Ishikawa (cell line): Measurements from ENCODE around the gene DAB2.

ENCODE experiments used
- CEBPB ChIP-seq: IDR thresholded peaks from 2 replicates; pipeline ENCODE4 v1.6.1; 2012
- CREB1 ChIP-seq: IDR thresholded peaks from 2 replicates; pipeline ENCODE4 v1.6.1; 2012; ENCODE audit warnings: low read depth
- EGR1 ChIP-seq: IDR thresholded peaks from 2 replicates; pipeline ENCODE4 v1.6.1; 2012
- EP300 ChIP-seq: IDR thresholded peaks from 2 replicates; pipeline ENCODE4 v1.6.1; 2012; ENCODE audit warnings: borderline replicate concordance
- RAD21 ChIP-seq: IDR thresholded peaks from 2 replicates; pipeline ENCODE4 v1.6.1; 2012; ENCODE audit warnings: low read depth
- TAF1 ChIP-seq: IDR thresholded peaks from 2 replicates; pipeline ENCODE4 v1.6.1; 2012; ENCODE audit warnings: low read depth, mild to moderate bottlenecking
- TCF12 ChIP-seq: IDR thresholded peaks from 2 replicates; pipeline ENCODE4 v1.6.1; 2012; ENCODE audit warnings: low read depth
- YY1 ChIP-seq: IDR thresholded peaks from 2 replicates; pipeline ENCODE4 v1.6.1; 2012; ENCODE audit warnings: low read depth
- ZBTB7A ChIP-seq: IDR thresholded peaks from 2 replicates; pipeline ENCODE4 v1.6.1; 2012; ENCODE audit warnings: low read depth
- TF ChIP-seq, protein P1 (sequence below): IDR thresholded peaks from 2 replicates; pipeline ENCODE4 v1.6.1; 2012; ENCODE audit warnings: low read depth, mild to moderate bottlenecking

DNA sequence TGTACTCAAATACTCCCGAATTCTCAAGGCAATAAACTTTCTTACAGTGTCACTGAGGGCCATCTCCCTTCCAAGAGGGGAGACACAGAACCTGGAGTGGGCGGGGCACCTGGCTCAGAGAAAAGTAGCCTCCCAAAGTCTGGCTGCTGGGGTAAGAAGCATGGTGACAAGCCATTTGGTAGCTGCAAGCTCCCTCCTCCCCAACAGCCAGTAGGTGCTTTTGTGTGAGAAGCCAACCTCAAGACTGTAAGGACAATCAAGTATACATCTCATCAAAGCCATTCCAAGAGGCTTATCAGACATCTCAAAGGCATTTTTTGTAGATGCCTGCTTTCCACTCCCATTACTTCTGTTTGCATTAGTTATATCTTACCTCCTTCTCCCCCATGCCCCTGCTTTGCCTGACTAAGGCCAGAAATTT lies 1.4 kb downstream of the DAB2 start:
- TF ChIP-seq CREB1 (no peak), YY1 (no peak), EP300 (no peak), RAD21 (no peak), TAF1 (no peak), CEBPB (no peak), EGR1 (no peak), TCF12 (no peak), ZBTB7A (no peak)
- TF ChIP-seq, protein P1, sequence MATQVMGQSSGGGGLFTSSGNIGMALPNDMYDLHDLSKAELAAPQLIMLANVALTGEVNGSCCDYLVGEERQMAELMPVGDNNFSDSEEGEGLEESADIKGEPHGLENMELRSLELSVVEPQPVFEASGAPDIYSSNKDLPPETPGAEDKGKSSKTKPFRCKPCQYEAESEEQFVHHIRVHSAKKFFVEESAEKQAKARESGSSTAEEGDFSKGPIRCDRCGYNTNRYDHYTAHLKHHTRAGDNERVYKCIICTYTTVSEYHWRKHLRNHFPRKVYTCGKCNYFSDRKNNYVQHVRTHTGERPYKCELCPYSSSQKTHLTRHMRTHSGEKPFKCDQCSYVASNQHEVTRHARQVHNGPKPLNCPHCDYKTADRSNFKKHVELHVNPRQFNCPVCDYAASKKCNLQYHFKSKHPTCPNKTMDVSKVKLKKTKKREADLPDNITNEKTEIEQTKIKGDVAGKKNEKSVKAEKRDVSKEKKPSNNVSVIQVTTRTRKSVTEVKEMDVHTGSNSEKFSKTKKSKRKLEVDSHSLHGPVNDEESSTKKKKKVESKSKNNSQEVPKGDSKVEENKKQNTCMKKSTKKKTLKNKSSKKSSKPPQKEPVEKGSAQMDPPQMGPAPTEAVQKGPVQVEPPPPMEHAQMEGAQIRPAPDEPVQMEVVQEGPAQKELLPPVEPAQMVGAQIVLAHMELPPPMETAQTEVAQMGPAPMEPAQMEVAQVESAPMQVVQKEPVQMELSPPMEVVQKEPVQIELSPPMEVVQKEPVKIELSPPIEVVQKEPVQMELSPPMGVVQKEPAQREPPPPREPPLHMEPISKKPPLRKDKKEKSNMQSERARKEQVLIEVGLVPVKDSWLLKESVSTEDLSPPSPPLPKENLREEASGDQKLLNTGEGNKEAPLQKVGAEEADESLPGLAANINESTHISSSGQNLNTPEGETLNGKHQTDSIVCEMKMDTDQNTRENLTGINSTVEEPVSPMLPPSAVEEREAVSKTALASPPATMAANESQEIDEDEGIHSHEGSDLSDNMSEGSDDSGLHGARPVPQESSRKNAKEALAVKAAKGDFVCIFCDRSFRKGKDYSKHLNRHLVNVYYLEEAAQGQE, result no peak
